H1 (cell line): ENCODE results near the gene ZBTB4. TPM values are rescaled to one million over a fixed set of nuclear protein-coding genes. Genes with fewer than 3 reads are reported as not detected.

Experiments used
- CTCF ChIA-PET: fragments of 300-600 bp; sonication (Branson Sonifier 250); formaldehyde crosslinking; loops from one replicate; lab custom pipeline; 2021; ENCODE audit not compliant: partially characterized antibody; lab: Charles Lee
- POLR2A ChIA-PET: fragments of 300-600 bp; sonication (Branson Sonifier 250); formaldehyde crosslinking; loops from one replicate; lab custom pipeline; 2021; ENCODE audit warnings: inconsistent platforms; ENCODE audit not compliant: partially characterized antibody; lab: Charles Lee
- DNase-seq, 2 experiments: peaks; one replicate each; pipeline versions ENCODE4 v3.0.0 to v3.0.0-alpha.2; 2010 to 2022; ENCODE audit warnings: low spot score in 2 of 2, low read depth in 1 of 2, mixed read lengths in 1 of 2
- FAIRE-seq: peaks from 2 replicates; lab custom pipeline; 2011; peaks lifted over from hg19 to GRCh38; lab: Jason Lieb, UNC
- H2AFZ ChIP-seq: 2 replicates; pipeline ENCODE4 v1.8.1; 2012; ENCODE audit warnings: low read length, inconsistent platforms
- H2AK5ac ChIP-seq: 2 replicates; pipeline ENCODE4 v1.6.1; 2013; ENCODE audit warnings: low read depth, low read length
- H2BK120ac ChIP-seq: replicated peaks from 2 replicates; pipeline ENCODE3; 2013; ENCODE audit warnings: low read depth, low read length, inconsistent platforms
- H2BK12ac ChIP-seq: 2 replicates; pipeline ENCODE4 v1.6.1; 2013; ENCODE audit warnings: low read depth, low read length
- H2BK15ac ChIP-seq: 2 replicates; pipeline ENCODE4 v1.6.1; 2013; ENCODE audit warnings: low read length
- H2BK20ac ChIP-seq: 2 replicates; pipeline ENCODE4 v1.6.1; 2013; ENCODE audit warnings: low read length
- H2BK5ac ChIP-seq: 2 replicates; pipeline ENCODE4 v1.6.1; 2013; ENCODE audit warnings: low read depth, low read length
- H3K14ac ChIP-seq: 2 replicates; pipeline ENCODE4 v1.6.1; 2013; ENCODE audit warnings: inconsistent platforms; ENCODE audit not compliant: insufficient read length
- H3K18ac ChIP-seq: 2 replicates; pipeline ENCODE4 v1.6.1; 2013; ENCODE audit warnings: low read length; ENCODE audit errors: extremely low read depth
- H3K23ac ChIP-seq: 2 replicates; pipeline ENCODE4 v1.6.1; 2013; ENCODE audit warnings: inconsistent platforms; ENCODE audit not compliant: insufficient read length
- H3K23me2 ChIP-seq: 2 replicates; pipeline ENCODE4 v1.6.1; 2013; ENCODE audit warnings: low read depth, low read length
- H3K27ac ChIP-seq: 2 replicates; pipeline ENCODE4 v1.6.1; 2011; ENCODE audit warnings: low read depth, low read length, inconsistent platforms
- H3K27me3 ChIP-seq, 4 experiments: replicated peaks in 1 of 4; 1 replicate in 1 of 4; 2 replicates in 3 of 4; pipeline versions ENCODE4 v1.6.1 to v1.8.1; 2011 to 2013; ENCODE audit warnings: low read length in 3 of 4, mild to moderate bottlenecking in 3 of 4, inconsistent platforms in 2 of 4, mixed read lengths in 2 of 4, moderate library complexity in 1 of 4; ENCODE audit not compliant: control insufficient read depth in 3 of 4, insufficient read depth in 3 of 4; ENCODE audit errors: extremely low read depth in 1 of 4
- H3K36me3 ChIP-seq, 4 experiments: 2 replicates each; pipeline versions ENCODE4 v1.6.1 to v1.8.1; 2011 to 2013; ENCODE audit warnings: mild to moderate bottlenecking in 4 of 4, low read length in 3 of 4, moderate library complexity in 2 of 4, control low read depth in 1 of 4, inconsistent platforms in 1 of 4; ENCODE audit not compliant: insufficient read depth in 4 of 4, control insufficient read depth in 2 of 4
- H3K4ac ChIP-seq: replicated peaks from 2 replicates; pipeline ENCODE3; 2013; ENCODE audit warnings: low read length, low read depth, mixed read lengths, inconsistent platforms; ENCODE audit not compliant: insufficient read length
- H3K4me1 ChIP-seq, 4 experiments: replicated peaks in 1 of 4; 1 replicate in 1 of 4; 2 replicates in 3 of 4; pipeline versions ENCODE4 v1.6.1 to v1.8.1; 2011 to 2013; ENCODE audit warnings: low read length in 3 of 4, inconsistent platforms in 2 of 4, mixed read lengths in 1 of 4; ENCODE audit not compliant: insufficient read depth in 4 of 4, control insufficient read depth in 3 of 4
- H3K4me2 ChIP-seq, 2 experiments: 2 replicates each; pipeline versions ENCODE4 v1.6.1 to v1.8.1; 2011 to 2013; ENCODE audit warnings: low read depth in 2 of 2, low read length in 2 of 2, control low read depth in 1 of 2, inconsistent platforms in 1 of 2, mild to moderate bottlenecking in 1 of 2; ENCODE audit not compliant: insufficient read depth in 1 of 2
- H3K4me3 ChIP-seq, 4 experiments: fragments of 200-600, 300-600 bp in 1 of 4; sonication (generic), shearing (Covaris generic), sonication (Bioruptor Twin) in 1 of 4; 2 replicates each; pipeline versions ENCODE4 v1.5.1 to v1.8.1; 2011 to 2016; ENCODE audit warnings: low read length in 4 of 4, low read depth in 3 of 4, control low read depth in 2 of 4, inconsistent platforms in 2 of 4, mild to moderate bottlenecking in 2 of 4, mixed read lengths in 1 of 4, moderate library complexity in 1 of 4; ENCODE audit not compliant: insufficient read depth in 2 of 4; ENCODE audit errors: extremely low read depth in 1 of 4
- H3K56ac ChIP-seq: replicated peaks from 2 replicates; pipeline ENCODE3; 2013; ENCODE audit warnings: low read depth, mild to moderate bottlenecking, mixed read lengths, low read length, inconsistent platforms; ENCODE audit not compliant: insufficient read length
- H3K79me1 ChIP-seq: 2 replicates; pipeline ENCODE4 v1.6.1; 2013; ENCODE audit warnings: low read depth, low read length, control low read depth
- H3K79me2 ChIP-seq, 2 experiments: 2 replicates each; pipeline versions ENCODE4 v1.6.1 to v1.8.1; 2012 to 2013; ENCODE audit warnings: low read length in 2 of 2, mild to moderate bottlenecking in 2 of 2, inconsistent platforms in 1 of 2; ENCODE audit not compliant: insufficient read depth in 2 of 2, control insufficient read depth in 1 of 2
- H3K9ac ChIP-seq, 4 experiments: replicated peaks in 1 of 4; 1 replicate in 1 of 4; 2 replicates in 3 of 4; pipeline versions ENCODE4 v1.6.1 to v1.8.1; 2011 to 2013; ENCODE audit warnings: low read depth in 3 of 4, low read length in 3 of 4, control low read depth in 2 of 4, mild to moderate bottlenecking in 2 of 4, moderate library complexity in 2 of 4, inconsistent platforms in 1 of 4; ENCODE audit errors: extremely low read depth in 1 of 4
- H3K9me3 ChIP-seq, 2 experiments: 2 replicates each; pipeline versions ENCODE4 v1.6.1 to v1.8.1; 2012 to 2013; ENCODE audit warnings: mild to moderate bottlenecking in 2 of 2, moderate library complexity in 2 of 2, control low read depth in 1 of 2, inconsistent platforms in 1 of 2, low read depth in 1 of 2, low read length in 1 of 2, mixed read lengths in 1 of 2; ENCODE audit not compliant: insufficient read depth in 2 of 2
- H4K20me1 ChIP-seq, 2 experiments: replicated peaks in 1 of 2; 2 replicates each; pipeline versions ENCODE3 to v1.8.1; 2011 to 2013; ENCODE audit warnings: inconsistent platforms in 2 of 2, low read length in 2 of 2, mild to moderate bottlenecking in 1 of 2; ENCODE audit not compliant: insufficient read depth in 2 of 2, control insufficient read depth in 1 of 2
- H4K5ac ChIP-seq: 2 replicates; pipeline ENCODE4 v1.6.1; 2013; ENCODE audit warnings: low read length, low read depth, mixed read lengths, inconsistent platforms; ENCODE audit not compliant: insufficient read length
- H4K8ac ChIP-seq: 2 replicates; pipeline ENCODE4 v1.8.0; 2013; ENCODE audit warnings: mild to moderate bottlenecking, moderate library complexity, low read length, inconsistent platforms; ENCODE audit not compliant: insufficient read depth; ENCODE audit errors: extremely low read depth
- H4K91ac ChIP-seq: replicated peaks from 2 replicates; pipeline ENCODE3; 2013; ENCODE audit warnings: low read length, mixed read lengths, inconsistent platforms; ENCODE audit not compliant: insufficient read length
- ASH2L ChIP-seq: fragments of 200-600, 300-600 bp; sonication (generic); IDR thresholded peaks from one replicate; pipeline ENCODE4 v1.7.1; 2017; ENCODE audit warnings: low read length
- EGR1 ChIP-seq: IDR thresholded peaks from 2 replicates; pipeline ENCODE4 v1.6.1; 2011; ENCODE audit warnings: low read depth, low read length, borderline replicate concordance
- MAX ChIP-seq: IDR thresholded peaks from 2 replicates; pipeline ENCODE4 v1.6.1; 2012; ENCODE audit warnings: inconsistent platforms
- NANOG ChIP-seq: IDR thresholded peaks from 2 replicates; pipeline ENCODE4 v1.6.1; 2011; ENCODE audit warnings: low read length, low read depth, mild to moderate bottlenecking, inconsistent platforms; ENCODE audit not compliant: insufficient read depth, poor library complexity, severe bottlenecking
- PHF8 ChIP-seq: fragments of 200-600 bp; sonication (generic); conservative IDR thresholded peaks from 2 replicates; pipeline ENCODE4 v1.7.1; 2012; ENCODE audit warnings: low read depth, mild to moderate bottlenecking, inconsistent platforms, low read length, moderate library complexity
- WGBS, 2 experiments: shearing (Covaris generic) in 1 of 2; methylation state at CpG; one replicate each; pipeline versions ENCODE4 v1.1.6 to v1.1.7; 2013 to 2015; ENCODE audit warnings: low lambda C conversion rate in 2 of 2, mixed read lengths in 2 of 2, inconsistent platforms in 1 of 2, low coverage in 1 of 2, missing lambda C conversion rate in 1 of 2; ENCODE audit not compliant: insufficient replicate concordance in 2 of 2, insufficient coverage in 1 of 2, insufficient read length in 1 of 2; ENCODE audit errors: extremely low coverage in 1 of 2, missing lambda C conversion rate in 1 of 2; 5-methylcytosine and 5-hydroxymethylcytosine counted together
- polyA plus RNA-seq, 7 experiments: library from polyadenylated mRNA; depleted of rRNA in 3 of 7; stranded (reverse) in 5 of 7; unstranded in 2 of 7; fragments of >200 nt in 5 of 7; fragments of 200-250 nt in 2 of 7; gene quantifications; 1 replicate in 5 of 7; 2 replicates in 1 of 7; 4 replicates in 1 of 7; pipeline versions ENCODE4 v1.2.1 to v1.2.3, GENCODE V29; 2011 to 2013; ENCODE audit warnings: missing spikeins in 2 of 7, mixed read lengths in 2 of 7
- total RNA-seq: library from RNA; stranded (reverse); fragmentation: NEBNext Ultra II Directional; extraction: Animal tissue kit (Norgen Biotek cat#: 25700); gene quantifications from 2 replicates; pipeline ENCODE4 v1.2.1, GENCODE V29; 2021

ZBTB4 gene
- total and polyA plus RNA-seq, 2 of the 8 experiments (the other 6 are each of a cell fraction or from before 2014, with no cell fraction given), result 5.9 to 10.1 TPM

- ChIA-PET POLR2A (interaction anchor here (0.9 to 1.6 kb wide), 7 partner anchors 8 to 75 kb away, joined by 3 to 4 read pairs (median 3); partner anchors contain the start of gene ACAP1), CTCF (interaction anchor here (1.0 to 1.6 kb wide), 4 partner anchors 11 to 75 kb away, joined by 3 to 4 read pairs (median 4); no protein-coding TSS in a partner anchor)
- H3K9ac ChIP-seq, result no peak overlapping the region
- no peak overlapping the region for H3K4ac ChIP-seq
- H4K8ac ChIP-seq, result no peak overlapping the region
- peaks cover 0 to 5% of the 10 kb centered on the region in 2 experiments; a peak in 1 of 4 replicates for H3K79me2 ChIP-seq
- no peak overlapping the region for H3K23ac ChIP-seq
- no peak overlapping the region for H2BK15ac ChIP-seq
- FAIRE-seq, result no peak
- DNase-seq, result no peak
- no peak overlapping the region for H3K14ac ChIP-seq
- H3K79me1 ChIP-seq, result peaks cover 4% of the 10 kb centered on the region; the same call in 1 of the 2 replicates
- no peak overlapping the region for H2AK5ac ChIP-seq
- H2BK120ac ChIP-seq, result no peak overlapping the region
- H3K27me3 ChIP-seq, result no peaks in the 10 kb centered on the region; a peak in 1 of 7 replicates
- no peak overlapping the region for H2BK12ac ChIP-seq
- H4K20me1 ChIP-seq, result peaks cover 2 to 20% of the 10 kb centered on the region in 2 experiments
- no peak overlapping the region for H2BK20ac ChIP-seq
- no peak overlapping the region for H2BK5ac ChIP-seq
- WGBS, 2 experiments, result 91% methylated on average over 24 of the region's 25 CpGs; no CpG with 5 or more reads in 1 of the 2 experiments
- no peaks in the 10 kb centered on the region for H3K9me3 ChIP-seq
- H2AFZ ChIP-seq, result no peak overlapping the region
- peaks cover 8% of the 10 kb centered on the region; the same call in 1 of the 2 replicates for H3K23me2 ChIP-seq
- peaks cover 2 to 35% (median 22%) of the 10 kb centered on the region in 4 experiments; a peak in 6 of 8 replicates for H3K36me3 ChIP-seq
- no peak overlapping the region for H3K4me3 ChIP-seq
- H3K27ac ChIP-seq, result no peak overlapping the region
- no peak overlapping the region for H3K4me2 ChIP-seq
- no peak overlapping the region for H4K5ac ChIP-seq
- no peak overlapping the region for H3K56ac ChIP-seq
- H3K18ac ChIP-seq, result no peak overlapping the region
- H3K4me1 ChIP-seq, result peaks cover 0 to 17% (median 11%) of the 10 kb centered on the region in 4 experiments; a peak in 5 of 7 replicates
- H4K91ac ChIP-seq, result no peak overlapping the region
- no peak for TF ChIP-seq NANOG
- TF ChIP-seq EGR1, result no peak
- no peak for TF ChIP-seq ASH2L
- TF ChIP-seq PHF8, result no peak
- no peak for TF ChIP-seq MAX
Observed at GRCh38 chr17:7410634-7411426, 68.6 kb downstream of the ZBTB4 start.
